Measurements from ENCODE around the gene TPRA1. TPM values are rescaled to one million over a fixed set of nuclear protein-coding genes. Genes with fewer than 3 reads are reported as not detected.

Gene TPRA1
- polyA plus RNA-seq, 3 donors from 2014 or later = 20.8 to 36.0 (median 31.5) TPM

DNA sequence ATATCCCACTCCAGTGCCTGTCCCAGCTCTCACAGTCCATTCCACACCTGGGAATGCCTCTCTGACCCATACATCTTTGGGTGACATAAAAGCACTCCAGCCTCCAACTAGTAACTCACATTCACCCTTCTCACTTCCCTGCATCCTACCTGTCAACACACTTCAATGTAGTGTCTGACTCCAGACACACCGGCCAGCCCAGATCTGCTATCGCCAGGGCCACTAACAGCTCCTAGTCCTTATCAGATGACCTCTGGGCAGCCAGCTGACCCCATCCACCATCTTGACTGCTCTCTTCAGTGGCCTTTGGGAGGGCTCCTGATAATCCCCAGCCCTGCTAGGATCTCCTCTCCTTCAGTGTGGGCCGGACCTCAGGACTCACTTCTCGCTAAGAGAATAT is 4.8 kb upstream of the TPRA1 start:
- peaks cover 19 to 35% of the 10 kb centered on the region in 2 donors for H3K4me1 Mint-ChIP-seq
- H3K9me3 Mint-ChIP-seq = no peaks in the 10 kb centered on the region
- peak overlapping the region in 1 of 6 donors; percentile 51 for H3K27ac Mint-ChIP-seq
- DNase-seq = no peak
- no peak overlapping the region for H3K4me3 Mint-ChIP-seq
- H3K27me3 Mint-ChIP-seq (ENCODE audit: low read depth in 3 of 3) = peaks cover 1 to 9% (median 3%) of the 10 kb centered on the region in 3 donors
- H3K36me3 Mint-ChIP-seq = no peaks in the 10 kb centered on the region

DNA sequence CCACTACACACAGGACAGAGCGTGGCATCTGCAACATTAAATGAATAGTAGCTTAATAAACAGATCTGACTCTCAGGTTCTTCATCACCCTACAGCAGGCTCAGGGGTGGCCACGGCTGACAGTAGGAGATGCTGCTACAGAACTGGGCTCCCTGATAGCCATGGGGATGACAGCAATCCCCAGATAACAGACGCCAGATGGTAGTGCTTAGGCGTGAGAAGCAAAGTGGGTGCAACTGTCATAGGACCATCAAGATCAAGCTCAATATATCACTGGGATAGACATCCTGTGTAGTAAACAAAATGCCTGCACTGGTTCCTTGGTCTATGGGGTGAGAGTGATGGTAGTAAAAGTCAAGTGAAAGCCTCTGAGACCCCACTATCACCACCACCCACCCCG is 2.6 kb upstream of the TPRA1 start:
- Mint-ChIP-seq H3K9me3 (no peaks in the 10 kb centered on the region), H3K36me3 (no peaks in the 10 kb centered on the region), H3K27ac (peak overlapping the region in 1 of 6 donors; percentile 4), H3K27me3 (ENCODE audit: low read depth in 3 of 3) (peaks cover under 1 to 6% (median 3%) of the 10 kb centered on the region in 3 donors), H3K4me3 (peak overlapping the region in 2 of 5 donors; percentile 40 to 53), H3K4me1 (peaks cover 24 to 38% of the 10 kb centered on the region in 2 donors)
- DNase-seq = no peak

DNA sequence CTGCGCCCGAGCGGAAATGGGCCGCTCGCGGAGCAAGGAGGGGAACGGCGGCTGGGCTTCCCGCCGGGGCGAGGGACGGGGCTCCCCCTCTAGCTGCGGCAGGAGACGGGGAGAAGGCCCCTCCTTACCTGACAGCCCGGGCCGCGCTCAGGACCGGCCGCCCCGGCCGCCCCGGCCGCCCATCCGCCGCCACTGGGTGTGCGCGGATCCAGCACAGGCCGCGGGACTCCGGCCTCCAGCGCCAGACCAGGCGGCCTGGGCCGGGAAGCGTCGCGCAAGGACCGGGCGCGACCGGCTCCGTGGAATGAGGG is 296 bp downstream of the TPRA1 start:
- H3K27me3 Mint-ChIP-seq (ENCODE audit: low read depth in 3 of 3) = peaks cover 0 to 6% (median 3%) of the 10 kb centered on the region in 3 donors
- H3K27ac Mint-ChIP-seq = peak overlapping the region in 5 of 6 donors; percentile 90 to 98 (median 91)
- H3K9me3 Mint-ChIP-seq = no peaks in the 10 kb centered on the region
- H3K36me3 Mint-ChIP-seq = no peaks in the 10 kb centered on the region
- peaks cover 35 to 47% of the 10 kb centered on the region in 2 donors for H3K4me1 Mint-ChIP-seq
- H3K4me3 Mint-ChIP-seq = peak overlapping the region; percentile 94 to 100 (median 97)
- no peak for DNase-seq

DNA sequence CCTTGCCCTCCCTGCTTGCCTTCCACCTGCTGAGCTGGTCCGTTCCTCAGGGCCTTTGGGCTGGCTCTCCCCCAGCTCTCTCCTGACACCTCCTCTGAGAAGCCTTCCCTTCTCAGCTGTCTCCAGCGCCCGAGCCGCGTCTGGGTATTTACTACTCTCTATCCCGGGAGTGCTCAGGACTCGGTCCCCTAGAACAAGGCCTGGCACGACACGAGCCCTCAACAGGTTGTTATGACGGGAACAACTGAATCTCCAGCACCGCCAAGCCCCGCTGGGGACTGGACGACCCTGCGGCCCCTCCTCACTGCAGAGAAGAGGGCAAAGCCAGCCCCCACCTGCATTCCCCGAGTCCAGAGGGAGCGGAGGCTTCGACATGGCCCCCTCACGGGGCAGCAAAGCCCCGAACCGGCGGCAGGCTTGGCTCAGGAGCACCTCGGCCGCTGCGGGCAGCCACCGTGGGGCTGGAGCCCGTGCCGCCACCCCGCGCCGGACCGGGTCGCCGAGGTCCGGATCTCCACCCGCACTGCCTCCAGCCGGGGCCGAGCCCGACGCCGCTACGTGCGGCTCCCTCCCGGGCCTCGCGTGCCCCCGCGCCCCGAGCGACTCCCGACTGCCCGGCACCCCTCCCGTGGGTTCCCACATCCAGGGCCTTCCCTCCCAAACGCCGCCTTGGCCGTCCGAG is 792 bp downstream of the TPRA1 start:
- H3K9me3 Mint-ChIP-seq = no peaks in the 10 kb centered on the region
- H3K36me3 Mint-ChIP-seq = no peaks in the 10 kb centered on the region
- peaks cover 0 to 6% (median 3%) of the 10 kb centered on the region in 3 donors for H3K27me3 Mint-ChIP-seq (ENCODE audit: low read depth in 3 of 3)
- peaks cover 38 to 52% of the 10 kb centered on the region in 2 donors for H3K4me1 Mint-ChIP-seq
- peak in 2 of 3 donors; percentile 7 to 28 for DNase-seq
- H3K27ac Mint-ChIP-seq = peak overlapping the region in 5 of 6 donors; percentile 53 to 84 (median 68)
- H3K4me3 Mint-ChIP-seq = peak overlapping the region; percentile 87 to 97 (median 94)

DNA sequence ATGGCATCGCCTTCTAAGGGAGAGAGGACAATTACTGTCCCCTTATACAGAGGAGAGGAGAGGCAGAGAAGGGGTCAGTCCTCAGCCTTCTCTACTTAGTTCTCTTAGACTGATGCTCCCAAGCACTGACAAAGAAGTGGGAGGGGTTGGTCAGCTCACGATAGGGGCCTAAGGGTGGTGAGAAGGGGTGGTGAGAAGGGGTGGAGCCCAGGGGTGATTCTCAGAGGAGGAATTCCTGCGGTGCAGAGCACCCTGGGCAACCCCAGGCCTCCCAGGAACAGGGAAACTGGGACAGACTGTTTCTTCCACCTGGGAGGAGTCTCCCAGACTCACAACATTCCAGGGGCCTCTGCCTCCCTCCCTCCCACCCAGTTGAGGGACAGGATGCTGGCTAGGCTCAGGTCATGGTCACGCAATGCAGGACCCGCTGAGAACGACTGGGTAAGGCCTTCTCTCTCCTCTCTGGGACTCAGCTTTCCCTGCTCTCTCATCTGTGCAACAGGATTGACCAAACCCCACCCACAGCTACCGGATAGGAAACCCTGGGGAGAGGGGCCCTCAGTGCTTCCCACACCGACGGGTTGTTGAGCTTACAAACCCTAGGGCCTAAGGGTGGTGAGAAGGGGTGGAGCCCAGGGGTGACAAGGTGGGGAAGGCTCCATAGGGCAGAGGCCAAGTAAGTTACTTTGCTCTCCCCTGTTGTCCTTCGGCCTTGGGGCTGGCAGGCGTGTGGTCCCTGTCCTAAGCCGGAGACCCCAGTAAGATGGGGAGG is 1.5 kb downstream of the TPRA1 start:
- peaks cover 41 to 56% of the 10 kb centered on the region in 2 donors for H3K4me1 Mint-ChIP-seq
- DNase-seq = peak in 1 of 3 donors; percentile 11
- H3K4me3 Mint-ChIP-seq = peak overlapping the region; percentile 81 to 93 (median 87)
- H3K27me3 Mint-ChIP-seq (ENCODE audit: low read depth in 3 of 3) = peaks cover 0 to 6% (median 3%) of the 10 kb centered on the region in 3 donors
- no peaks in the 10 kb centered on the region for H3K36me3 Mint-ChIP-seq
- no peaks in the 10 kb centered on the region for H3K9me3 Mint-ChIP-seq
- H3K27ac Mint-ChIP-seq = peak overlapping the region in 5 of 6 donors; percentile 40 to 84 (median 64)

DNA sequence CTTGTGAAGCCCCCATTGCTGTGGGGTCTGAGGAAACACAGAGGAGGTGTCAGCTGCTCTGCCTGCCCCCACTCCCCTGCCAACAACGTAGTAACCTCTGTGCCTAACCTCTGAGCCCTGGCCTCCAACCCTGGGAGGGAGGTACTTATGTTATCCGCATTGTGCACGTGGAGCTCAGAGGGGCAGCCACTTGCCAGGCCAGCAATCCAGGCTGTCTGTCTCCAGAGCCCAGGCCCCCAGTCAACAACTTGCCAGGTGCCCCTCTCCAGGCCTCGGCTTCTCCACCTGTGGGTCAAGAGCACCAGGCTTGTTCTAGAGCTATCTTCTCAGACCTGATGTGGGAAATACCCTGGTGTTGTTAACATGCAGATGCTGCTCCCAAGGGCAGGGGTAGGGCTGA is 2.7 kb downstream of the TPRA1 start:
- DNase-seq = no peak
- H3K4me3 Mint-ChIP-seq = no peak overlapping the region
- H3K27ac Mint-ChIP-seq = no peak overlapping the region
- no peaks in the 10 kb centered on the region for H3K36me3 Mint-ChIP-seq
- peaks cover 41 to 56% of the 10 kb centered on the region in 2 donors for H3K4me1 Mint-ChIP-seq
- peaks cover 0 to 6% (median 3%) of the 10 kb centered on the region in 3 donors for H3K27me3 Mint-ChIP-seq (ENCODE audit: low read depth in 3 of 3)
- no peaks in the 10 kb centered on the region for H3K9me3 Mint-ChIP-seq

DNA sequence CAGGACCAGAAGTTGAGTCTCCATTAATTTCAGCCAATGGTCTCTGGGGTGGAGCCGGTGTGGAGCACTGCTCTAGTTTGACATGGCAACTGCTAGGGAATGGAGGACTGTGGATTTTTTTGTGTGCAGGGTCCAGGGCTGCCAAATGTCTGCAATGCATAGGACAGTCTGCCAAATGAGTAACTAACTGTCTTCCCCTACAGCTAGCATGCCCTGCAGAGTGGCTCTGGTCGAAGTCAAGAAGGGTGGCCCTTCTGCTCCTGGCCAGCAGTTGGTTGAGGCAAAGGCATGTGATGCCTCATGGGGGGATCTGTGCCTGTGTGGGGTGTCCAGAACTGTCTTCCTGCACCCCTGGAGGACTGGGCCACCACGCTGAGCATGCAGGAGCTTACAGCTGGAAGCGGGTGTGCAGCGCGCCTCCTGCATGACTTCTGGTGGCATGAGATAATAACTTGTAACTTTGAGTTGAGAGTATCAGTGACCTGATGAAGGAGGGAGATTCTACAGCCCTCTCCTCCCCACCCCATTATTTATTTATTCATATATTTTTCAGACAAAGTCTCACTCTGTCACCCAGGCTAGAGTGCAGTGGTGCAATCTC is 4.6 kb downstream of the TPRA1 start:
- Mint-ChIP-seq H3K27me3 (ENCODE audit: low read depth in 3 of 3) (peaks cover 0 to 6% (median 3%) of the 10 kb centered on the region in 3 donors), H3K4me3 (no peak overlapping the region)
- DNase-seq = no peak

DNA sequence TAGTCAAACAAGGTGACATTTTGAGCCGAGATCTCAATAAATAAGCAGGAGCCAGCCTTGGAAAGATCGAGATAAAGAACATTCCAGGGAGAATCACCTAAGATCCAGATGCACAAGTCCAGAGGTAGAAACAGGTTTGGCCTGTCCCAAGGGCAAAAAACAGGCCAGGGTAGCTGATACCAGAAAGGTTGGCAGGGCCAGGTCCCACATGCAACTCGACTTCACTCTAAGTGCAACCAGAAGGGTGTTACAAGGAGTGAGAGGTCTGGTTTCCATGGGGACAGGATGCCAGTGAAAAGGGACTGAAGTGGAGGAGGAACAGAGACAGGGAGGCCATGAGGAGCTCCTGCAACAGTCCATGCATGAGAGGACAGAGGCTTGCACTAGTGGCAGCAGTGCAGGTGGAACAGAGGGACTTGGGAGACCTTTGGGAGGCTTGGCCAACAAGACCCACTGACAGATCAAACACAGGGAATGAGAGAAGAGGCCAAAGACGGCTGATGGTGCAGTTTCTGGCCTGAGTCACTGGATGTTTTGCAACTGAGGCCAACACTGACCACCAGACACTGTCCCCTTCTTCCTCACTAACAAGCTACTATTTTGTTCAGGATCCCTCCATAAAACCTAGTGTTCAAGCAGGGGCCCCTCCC is 5.2 kb downstream of the TPRA1 start:
- Mint-ChIP-seq H3K9me3 (no peaks in the 10 kb centered on the region), H3K36me3 (peaks cover 0 to 4% (median 0%) of the 10 kb centered on the region in 3 donors), H3K4me3 (no peak overlapping the region), H3K27ac (peak overlapping the region in 2 of 6 donors; percentile 66 to 79), H3K4me1 (peaks cover 39 to 51% of the 10 kb centered on the region in 2 donors), H3K27me3 (ENCODE audit: low read depth in 3 of 3) (peaks cover 0 to 1% (median 0%) of the 10 kb centered on the region in 3 donors)
- no peak for DNase-seq

More for the DNA sequence above, 4.6 kb downstream of the TPRA1 start:
- Mint-ChIP-seq H3K9me3 (no peaks in the 10 kb centered on the region), H3K36me3 (peaks cover 0 to 4% (median 0%) of the 10 kb centered on the region in 3 donors), H3K4me1 (peaks cover 36 to 51% of the 10 kb centered on the region in 2 donors), H3K27ac (no peak overlapping the region)

DNA sequence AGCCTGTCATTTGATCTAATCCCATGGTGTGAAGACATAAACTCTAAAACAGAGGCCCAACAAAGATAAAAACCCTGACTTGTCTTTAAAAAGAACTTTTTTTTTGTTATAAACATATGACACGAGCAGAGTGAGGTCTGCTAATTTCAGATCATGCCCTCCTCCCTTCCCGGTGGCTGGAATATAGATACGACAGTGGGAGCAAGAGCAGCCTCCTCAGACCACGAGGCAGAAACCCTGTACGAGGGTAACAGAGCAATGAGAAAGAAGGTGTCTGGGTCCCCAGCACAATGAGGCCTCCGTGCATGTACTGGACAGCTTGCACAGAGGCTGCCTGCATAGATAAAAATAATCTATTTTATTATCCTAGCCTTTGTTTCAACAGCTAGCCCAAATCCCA is 5.8 kb downstream of the TPRA1 start:
- Mint-ChIP-seq H3K9me3 (no peaks in the 10 kb centered on the region), H3K27me3 (ENCODE audit: low read depth in 3 of 3) (peaks cover 0 to 1% (median 0%) of the 10 kb centered on the region in 3 donors), H3K4me3 (no peak overlapping the region), H3K4me1 (peaks cover 44 to 56% of the 10 kb centered on the region in 2 donors), H3K36me3 (peaks cover 0 to 4% (median 0%) of the 10 kb centered on the region in 3 donors), H3K27ac (peak overlapping the region in 1 of 6 donors; percentile 66)
- no peak for DNase-seq

DNA sequence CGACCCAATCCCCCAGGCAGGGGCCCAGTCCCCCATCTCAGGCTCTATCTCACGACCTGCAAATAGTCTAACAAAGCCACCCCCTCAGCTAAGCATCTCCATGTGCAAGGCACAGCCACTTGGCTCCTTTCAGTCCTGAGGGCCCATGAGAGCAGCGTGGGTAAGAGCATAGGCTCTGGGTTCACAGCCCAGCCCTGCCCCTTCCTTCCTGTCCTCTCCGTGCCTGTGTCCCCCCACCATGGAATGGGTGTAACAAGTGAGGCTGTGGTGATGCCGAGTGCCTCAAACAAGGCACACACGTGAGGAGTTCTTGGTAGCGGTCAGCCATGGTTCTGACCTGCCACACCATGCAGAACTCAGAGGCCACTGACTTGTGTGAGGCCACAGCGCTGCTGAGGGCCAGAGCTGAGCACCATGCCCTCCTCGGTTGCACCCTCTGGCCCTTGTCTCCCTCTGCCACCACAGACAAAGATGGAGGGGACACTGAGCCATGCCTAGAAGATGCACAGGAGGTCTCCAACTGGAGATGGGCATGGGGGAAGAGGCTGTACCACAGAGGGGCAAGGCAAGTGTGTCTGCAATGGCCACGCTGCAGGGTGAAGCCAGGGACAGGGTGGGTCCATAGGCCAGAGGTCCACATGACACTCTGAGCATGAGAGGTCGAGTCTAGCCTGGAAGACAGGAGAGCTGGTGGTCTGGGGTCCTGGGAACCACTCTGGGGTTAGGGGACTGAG is 10.0 kb downstream of the TPRA1 start:
- H3K27me3 Mint-ChIP-seq (ENCODE audit: low read depth in 3 of 3) = no peaks in the 10 kb centered on the region
- DNase-seq = peak in 1 of 3 donors; percentile 13
- peak overlapping the region; percentile 21 to 77 (median 50) for H3K4me3 Mint-ChIP-seq
- H3K27ac Mint-ChIP-seq = peak overlapping the region; percentile 39 to 85 (median 52)
- peaks cover 0 to 4% (median 0%) of the 10 kb centered on the region in 3 donors for H3K36me3 Mint-ChIP-seq
- H3K9me3 Mint-ChIP-seq = no peaks in the 10 kb centered on the region
- H3K4me1 Mint-ChIP-seq = peaks cover 31 to 47% of the 10 kb centered on the region in 2 donors

DNA sequence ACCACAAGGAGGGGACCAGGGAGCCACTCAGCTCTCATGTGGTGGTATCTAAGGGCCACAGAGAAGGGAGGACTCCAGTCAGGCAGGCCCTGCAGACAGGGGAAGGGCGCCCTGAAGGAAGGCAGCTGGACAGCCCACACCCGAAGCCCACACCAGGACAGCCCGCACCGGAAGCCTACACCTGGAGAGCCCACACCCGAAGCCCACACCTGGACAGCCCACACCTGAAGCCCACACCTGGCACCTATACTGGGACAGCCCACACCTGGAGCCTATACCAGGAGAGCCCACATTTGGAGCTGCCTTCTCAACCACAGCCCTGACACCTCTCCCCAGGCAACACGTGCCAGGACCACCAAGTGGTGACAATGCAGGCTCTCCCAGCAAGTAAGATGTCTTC is 11.7 kb downstream of the TPRA1 start:
- Mint-ChIP-seq H3K27ac (peak overlapping the region in 1 of 6 donors; percentile 28), H3K27me3 (ENCODE audit: low read depth in 3 of 3) (peaks cover 0 to 4% (median 0%) of the 10 kb centered on the region in 3 donors), H3K4me1 (peaks cover 35 to 44% of the 10 kb centered on the region in 2 donors), H3K9me3 (no peaks in the 10 kb centered on the region), H3K4me3 (peak overlapping the region in 1 of 5 donors; percentile 65), H3K36me3 (peaks cover 0 to 4% (median 0%) of the 10 kb centered on the region in 3 donors)
- DNase-seq = no peak

DNA sequence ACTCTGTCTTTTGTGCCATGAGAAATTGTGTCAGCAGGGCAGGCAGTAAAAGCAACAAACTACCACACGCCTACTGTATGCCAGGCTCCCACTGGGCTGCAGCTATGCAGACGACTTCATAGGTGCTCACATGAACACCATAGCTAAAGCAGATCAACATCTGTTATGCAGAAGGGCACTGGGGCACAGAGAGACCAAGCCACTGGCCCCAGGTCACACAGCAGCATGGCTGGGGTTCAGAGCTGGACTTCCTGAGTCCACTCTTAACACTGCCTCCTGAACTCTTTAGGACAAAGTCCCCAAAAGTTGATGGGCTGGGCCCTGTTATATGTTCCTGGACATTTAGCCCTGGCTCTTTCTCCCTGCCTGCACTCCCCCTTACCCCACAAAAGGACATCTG is 12.4 kb downstream of the TPRA1 start:
- H3K9me3 Mint-ChIP-seq = no peaks in the 10 kb centered on the region
- H3K4me1 Mint-ChIP-seq = peaks cover 35 to 44% of the 10 kb centered on the region in 2 donors
- no peak overlapping the region for H3K4me3 Mint-ChIP-seq
- DNase-seq = no peak
- H3K27me3 Mint-ChIP-seq (ENCODE audit: low read depth in 3 of 3) = peaks cover 0 to 4% (median 0%) of the 10 kb centered on the region in 3 donors
- peaks cover 0 to 4% (median 0%) of the 10 kb centered on the region in 3 donors for H3K36me3 Mint-ChIP-seq
- peak overlapping the region in 5 of 6 donors; percentile 12 to 53 (median 35) for H3K27ac Mint-ChIP-seq

DNA sequence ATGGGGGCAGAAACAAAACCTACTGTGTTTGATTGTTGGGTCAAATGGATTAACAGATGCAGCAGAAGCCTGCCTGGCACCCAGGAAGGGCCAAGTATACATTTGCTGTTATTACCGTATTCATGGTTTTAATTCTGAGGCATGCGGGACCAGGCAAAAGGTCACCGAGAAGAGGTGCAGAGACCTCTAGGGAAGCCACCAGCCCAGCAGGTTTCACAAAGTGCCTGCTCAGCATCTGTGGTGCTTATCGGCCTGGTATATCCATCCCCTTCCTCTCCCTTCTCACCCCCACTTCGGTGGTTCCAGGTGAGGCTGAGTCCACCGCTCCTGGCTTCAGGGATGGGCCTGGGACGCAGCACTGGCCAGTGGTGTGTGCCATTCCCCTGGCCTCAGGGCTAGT is 13.1 kb downstream of the TPRA1 start:
- H3K36me3 Mint-ChIP-seq = peaks cover 0 to 4% (median 0%) of the 10 kb centered on the region in 3 donors
- no peak for DNase-seq
- H3K4me3 Mint-ChIP-seq = no peak overlapping the region
- peak overlapping the region in 1 of 6 donors; percentile 23 for H3K27ac Mint-ChIP-seq
- no peaks in the 10 kb centered on the region for H3K9me3 Mint-ChIP-seq
- peaks cover 0 to 4% (median 0%) of the 10 kb centered on the region in 3 donors for H3K27me3 Mint-ChIP-seq (ENCODE audit: low read depth in 3 of 3)
- H3K4me1 Mint-ChIP-seq = peaks cover 35 to 44% of the 10 kb centered on the region in 2 donors
